Erythroblast (primary cell): Measurements from ENCODE around the gene RALY.

Source experiments
- GATA1 ChIP-seq: IDR thresholded peaks from 2 replicates; pipeline ENCODE4 v1.6.1; 2011; ENCODE audit warnings: low read depth, mild to moderate bottlenecking, control low read depth, low read length, moderate library complexity
- POLR2A ChIP-seq: IDR thresholded peaks from 2 replicates; pipeline ENCODE4 v1.6.1; 2011; ENCODE audit warnings: mild to moderate bottlenecking, low read length

GRCh38 chr20:34108616-34109174, 115.0 kb downstream of the RALY start:
- TF ChIP-seq POLR2A (no peak), GATA1 (no peak)
